HG02623 (cell line): ENCODE data around the gene PANK3.
"Not testable (repeated sequence)": the region's sequence is repeated elsewhere in the genome, so short reads cannot be mapped to it uniquely, and the experiment has no call there.

ENCODE experiments used
- ATAC-seq: cut with Tn5 transposase; IDR thresholded peaks from one replicate; pipeline ENCODE4 v1.9.1; 2021; ENCODE audit warnings: moderate library complexity; ENCODE audit not compliant: unreplicated experiment

The PANK3 gene

DNA sequence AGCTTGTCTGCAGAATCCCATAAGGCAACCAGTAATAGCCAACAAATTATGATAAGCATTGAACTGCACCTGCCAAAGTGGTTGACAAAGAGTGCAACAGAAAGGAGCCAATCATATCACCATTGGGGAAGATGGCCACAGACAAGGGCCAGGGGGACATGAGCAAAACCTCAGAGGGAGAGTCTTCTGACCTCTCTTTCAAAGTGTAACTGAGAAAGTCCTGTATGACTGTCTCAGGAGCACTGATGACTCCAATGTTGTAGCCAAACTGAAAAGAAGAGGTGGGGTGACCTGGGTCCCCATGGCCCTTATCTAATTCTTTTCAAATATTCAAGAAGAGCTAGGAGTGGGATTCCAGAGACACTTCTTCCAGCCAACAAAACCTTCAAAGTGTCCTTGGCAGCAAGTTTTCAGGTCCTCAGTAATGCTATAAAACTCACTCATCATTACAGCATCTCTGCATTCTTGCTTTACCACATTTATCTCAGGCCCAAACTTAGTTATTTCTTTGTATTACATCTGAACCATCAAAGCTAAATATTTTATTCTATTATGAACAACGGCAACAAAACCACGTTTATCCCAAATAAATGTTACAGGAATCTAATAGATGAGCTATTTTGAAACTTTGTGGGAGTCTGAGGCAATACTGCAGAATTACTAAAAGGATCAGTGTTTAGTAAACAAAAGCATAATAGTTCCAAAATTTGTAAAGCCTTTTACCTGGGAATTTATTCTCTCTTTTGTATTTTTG, 25.6 kb downstream of the PANK3 start:
- ATAC-seq, result no peak

DNA sequence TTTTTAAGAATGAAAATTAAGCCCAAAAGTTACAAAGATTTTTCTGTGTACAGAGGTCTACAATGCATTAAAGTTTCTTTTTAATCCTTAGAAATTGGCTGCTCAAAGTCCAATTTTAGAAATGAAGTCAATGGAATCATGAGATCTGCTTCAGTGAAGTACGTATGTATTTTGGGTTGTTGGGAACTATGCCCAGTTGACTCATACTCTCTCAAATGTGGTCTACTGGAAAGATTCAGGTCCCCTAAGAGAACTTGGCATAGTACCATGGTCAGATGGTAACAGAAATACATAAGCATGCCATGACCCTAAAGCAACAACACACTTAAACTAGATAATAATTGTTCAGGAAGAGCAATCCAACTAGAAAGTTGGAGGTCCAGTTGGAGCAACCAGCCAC, 27.0 kb downstream of the PANK3 start:
- no peak for ATAC-seq

- ATAC-seq, result no peak
Observed at GRCh38 chr5:168550656-168551055, 28.5 kb downstream of the PANK3 start.

DNA sequence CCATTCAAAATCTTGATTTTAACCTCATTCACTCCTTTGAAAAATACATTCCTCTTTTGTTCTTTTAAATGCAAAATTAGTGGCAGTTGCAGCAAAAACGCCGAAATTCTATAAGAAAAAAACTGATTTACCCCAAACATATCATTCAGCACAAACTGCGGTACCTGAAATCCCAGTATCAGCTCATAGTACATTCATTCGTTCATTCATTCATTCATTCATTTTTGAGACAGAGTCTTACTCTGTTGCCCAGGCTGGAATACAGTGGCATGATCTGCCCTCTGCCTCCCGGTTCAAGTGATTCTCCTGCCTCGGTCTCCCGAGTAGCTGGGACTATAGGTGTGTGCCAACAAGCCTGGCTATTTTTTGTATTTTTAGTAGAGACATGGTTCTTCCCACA, 29.6 kb downstream of the PANK3 start:
- ATAC-seq, result no peak

DNA sequence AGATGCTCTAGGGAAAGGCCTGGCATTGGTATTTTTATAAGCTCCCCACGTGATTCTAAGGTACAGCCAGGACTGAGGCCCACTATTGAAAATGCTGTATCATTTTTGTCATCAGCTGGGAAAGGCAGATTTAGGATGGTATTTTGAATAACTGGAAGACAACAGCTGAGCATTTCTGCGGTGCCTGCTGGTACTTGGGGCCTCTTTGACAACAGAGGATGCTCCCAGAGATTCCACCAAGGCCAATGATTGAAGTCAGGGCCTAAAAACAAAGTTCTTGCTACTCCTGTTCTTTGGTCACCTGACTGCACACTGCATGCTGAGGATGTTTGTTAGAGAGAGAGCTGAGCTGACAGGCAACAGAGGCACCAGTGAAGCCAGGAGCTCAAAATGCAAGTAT, 42.0 kb downstream of the PANK3 start:
- ATAC-seq, result no peak

DNA sequence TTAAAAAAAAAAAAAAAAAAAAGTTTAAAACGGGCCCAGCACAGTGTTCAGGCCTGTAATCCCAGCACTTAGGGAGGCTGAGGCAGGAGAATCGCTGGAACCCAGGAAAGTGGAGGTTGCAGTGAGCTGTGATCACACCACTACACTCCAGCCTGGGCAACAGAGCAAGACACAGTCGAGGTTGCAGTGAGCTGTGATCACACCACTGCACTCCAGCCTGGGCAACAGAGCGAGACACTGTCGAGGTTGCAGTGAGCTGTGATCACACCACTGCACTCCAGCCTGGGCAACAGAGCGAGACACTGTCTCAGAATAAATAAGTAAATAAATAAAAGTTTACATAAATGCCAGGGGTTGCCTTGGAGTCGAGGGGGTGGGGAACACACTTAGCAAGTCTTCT, 44.8 kb downstream of the PANK3 start:
- not testable (repeated sequence) for ATAC-seq

- ATAC-seq, result no peak
Observed at GRCh38 chr5:168531987-168532864, 46.9 kb downstream of the PANK3 start.

GRCh38 chr5:168531191-168531590, 48.0 kb downstream of the PANK3 start:
- no peak for ATAC-seq

GRCh38 chr5:168530621-168531150, 48.5 kb downstream of the PANK3 start:
- no peak for ATAC-seq

- ATAC-seq, result no peak
Observed at GRCh38 chr5:168529374-168530234, 49.6 kb downstream of the PANK3 start.

DNA sequence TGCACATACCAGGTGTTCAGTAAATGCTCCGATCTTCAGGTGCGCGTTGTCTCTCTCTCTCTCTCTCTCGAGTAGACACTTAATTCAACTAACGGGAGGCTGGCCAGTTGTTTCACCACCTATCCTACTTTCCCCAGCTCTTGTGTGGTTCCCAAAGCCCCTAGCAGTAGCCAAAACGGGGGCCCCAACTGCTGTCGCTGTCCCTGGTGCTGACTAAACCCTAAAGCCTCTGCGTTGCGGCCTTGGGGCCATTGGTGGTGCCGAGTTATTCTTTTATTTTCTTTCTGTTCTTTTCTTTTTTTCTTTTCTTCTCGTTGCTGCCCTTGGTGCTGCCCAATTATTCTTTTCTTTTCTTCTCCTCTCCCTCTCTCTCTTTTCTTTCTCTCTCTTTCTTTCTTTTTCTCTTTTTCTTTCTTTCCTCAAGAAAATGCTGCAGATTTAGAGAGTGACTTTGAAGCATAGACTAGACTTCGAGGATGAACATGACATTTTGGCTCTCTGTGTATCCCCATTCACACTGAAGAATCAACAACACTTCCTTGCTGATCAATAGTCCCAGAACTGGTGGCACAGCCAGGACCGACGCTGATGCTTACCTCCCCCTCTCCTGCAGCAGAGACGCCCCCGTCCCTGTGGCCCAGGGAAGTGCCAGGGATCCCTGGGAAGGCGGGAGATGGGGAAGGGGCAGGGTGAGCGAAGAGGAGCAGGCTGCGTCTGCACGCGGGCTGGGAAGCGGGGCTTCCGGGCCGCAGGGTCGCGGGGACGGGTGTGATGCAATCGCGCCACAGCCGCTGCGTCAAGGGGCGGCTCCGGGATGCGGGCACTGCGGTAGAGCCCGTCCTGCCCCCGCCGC, 50.4 kb downstream of the PANK3 start, which contains the start of gene FBLL1:
TSS of gene FBLL1 (plus strand) at position 785 of the 853 bp plus-strand sequence. CDS start 200 bp downstream, outside the sequence.
- no peak for ATAC-seq

DNA sequence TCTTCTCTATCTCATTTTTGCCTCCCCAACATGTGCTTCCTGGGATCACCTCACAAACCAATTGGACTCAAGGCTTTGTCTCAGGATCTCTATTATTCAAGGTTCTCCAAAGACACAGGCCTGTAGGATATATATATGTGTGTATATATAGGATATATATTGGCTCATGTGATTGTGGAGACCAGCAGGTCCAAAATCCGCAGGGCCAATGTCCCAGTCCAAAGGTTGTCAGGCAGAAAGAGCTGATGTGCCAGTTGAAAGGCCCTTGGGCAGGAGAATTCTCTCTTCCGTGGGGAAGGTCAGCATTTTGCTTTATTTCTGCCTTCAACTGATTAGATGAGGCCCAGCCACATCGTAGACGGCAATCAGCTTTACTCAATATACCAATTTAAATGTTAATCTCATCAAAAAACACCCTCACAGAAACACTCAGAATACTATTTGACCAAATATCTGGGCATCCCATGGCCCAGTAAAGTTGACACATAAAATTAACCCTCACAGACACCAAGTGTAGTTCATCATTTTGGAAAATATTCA, 51.3 kb downstream of the PANK3 start:
- ATAC-seq, result no peak

DNA sequence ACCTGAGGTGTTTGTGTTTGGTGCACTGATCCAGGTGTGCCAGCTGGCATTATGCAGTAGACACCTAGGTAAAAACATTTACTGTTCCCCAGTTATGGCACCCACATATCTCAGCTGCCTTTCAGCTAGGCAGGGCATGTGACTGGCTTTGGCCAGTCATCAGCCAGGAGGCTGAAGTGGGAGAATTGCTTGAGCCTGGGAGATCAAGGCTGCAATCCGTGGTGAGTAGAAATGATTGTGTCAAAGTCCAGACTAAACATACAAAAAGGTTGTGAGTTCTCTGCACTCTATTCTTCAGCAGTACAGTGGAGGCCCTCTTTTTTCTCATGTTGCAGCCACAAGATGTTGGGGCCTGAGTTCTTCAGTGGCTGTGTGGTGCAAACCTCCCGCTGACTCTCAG, 53.3 kb downstream of the PANK3 start:
- no peak for ATAC-seq

DNA sequence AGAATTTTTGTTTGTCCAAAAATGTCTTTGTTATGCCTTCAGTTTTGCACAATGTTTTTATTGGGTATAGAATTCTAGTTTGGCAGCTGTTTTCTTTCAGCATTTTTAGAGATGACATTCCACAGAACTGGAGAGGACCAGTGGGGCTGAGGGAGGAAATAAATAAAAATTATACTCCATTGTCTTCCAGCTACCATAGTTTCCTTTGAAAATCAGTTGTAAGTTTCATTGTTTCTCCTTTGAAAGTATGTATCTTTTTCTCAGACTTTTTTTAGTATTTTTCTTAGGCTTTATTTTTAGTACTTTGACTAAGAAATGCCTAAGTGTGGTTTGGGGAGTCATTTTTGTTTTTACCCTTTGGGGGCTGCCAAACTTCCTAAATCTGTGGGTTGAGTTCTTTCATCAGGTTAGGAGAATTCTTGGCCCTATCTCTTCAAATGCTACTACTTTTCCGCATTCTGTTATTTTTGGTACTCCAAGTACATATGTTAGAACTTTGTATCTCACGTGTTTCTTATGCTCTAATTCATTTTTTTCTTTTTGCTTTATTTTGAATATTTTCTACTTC, 65.2 kb downstream of the PANK3 start:
- ATAC-seq, result no peak

DNA sequence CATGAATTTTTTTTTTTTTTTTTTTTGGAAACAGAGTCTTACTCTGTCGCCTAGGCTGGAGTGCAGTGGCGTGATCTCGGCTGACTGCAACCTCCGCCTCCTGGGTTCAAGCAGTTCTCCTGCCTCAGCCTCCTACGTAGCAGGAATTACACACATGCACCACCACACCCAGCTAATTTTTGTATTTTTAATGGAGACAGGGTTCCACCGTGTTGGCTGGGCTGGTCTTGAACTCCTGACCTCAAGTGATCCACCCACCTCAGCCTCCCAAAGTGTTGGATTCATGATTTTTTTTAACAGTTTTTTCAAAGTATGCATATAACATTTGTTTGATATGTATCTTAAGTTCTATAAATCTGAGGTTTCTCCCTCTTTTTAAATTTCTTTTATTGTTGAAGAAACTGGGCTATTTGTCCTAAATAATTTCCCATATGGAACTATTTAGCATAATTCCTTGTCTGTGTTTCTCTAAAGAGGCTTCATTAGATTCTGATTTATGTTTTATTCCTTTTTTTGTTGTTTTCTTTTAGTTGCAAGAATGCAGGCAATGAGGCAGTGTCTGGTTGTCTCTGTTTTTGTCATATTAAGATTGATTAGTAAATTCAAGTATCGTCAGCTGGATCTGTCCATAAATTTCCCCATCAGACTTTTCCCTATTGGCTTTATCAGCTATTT, 76.5 kb downstream of the PANK3 start:
- no peak for ATAC-seq
